Endometrium (tissue), 2 donors: ENCODE data around the gene CHDH.

Source experiments
- FAIRE-seq: peaks from 2 replicates; lab custom pipeline; 2012; peaks lifted over from hg19 to GRCh38; lab: Jason Lieb, UNC
- donor health status: control.
- donor health status: control.

CHDH gene

GRCh38 chr3:53808496-53808895 is 37.7 kb downstream of the CHDH start:
- FAIRE-seq, result no peak

DNA sequence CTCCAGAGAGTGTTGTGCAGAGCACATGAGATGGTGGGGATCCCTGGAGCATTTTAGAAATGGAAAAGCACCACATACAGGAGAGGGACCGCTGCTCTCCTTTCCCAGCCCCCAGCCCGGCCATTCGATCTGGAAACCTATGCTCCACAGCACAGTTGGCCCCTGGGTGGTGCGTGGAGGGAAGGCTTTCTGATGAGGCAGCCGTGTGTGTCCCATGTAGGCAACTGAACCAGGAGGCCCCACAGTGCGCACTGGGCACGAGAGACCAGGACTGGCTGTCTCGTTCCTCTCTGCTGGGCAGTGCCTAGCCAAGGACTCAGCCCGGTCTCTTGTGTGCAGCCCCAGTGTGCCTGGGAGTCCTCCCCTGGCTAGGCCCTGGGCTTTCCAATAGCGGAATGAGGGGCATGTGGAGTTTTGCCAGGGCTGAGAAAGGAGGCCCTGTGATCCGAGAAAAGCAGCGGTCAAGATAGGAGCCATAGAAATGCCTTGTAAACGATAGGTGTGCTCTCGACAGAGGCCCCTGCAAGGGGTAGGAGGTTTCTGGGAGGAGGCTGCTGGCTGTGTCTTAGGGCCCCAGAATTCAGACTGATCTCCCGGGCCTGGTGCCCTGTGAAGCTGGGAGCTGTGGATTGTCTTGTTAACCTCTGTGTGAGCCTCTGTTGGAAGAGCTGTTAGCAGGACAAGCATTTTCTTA is 39.0 kb downstream of the CHDH start:
- FAIRE-seq, result no peak

DNA sequence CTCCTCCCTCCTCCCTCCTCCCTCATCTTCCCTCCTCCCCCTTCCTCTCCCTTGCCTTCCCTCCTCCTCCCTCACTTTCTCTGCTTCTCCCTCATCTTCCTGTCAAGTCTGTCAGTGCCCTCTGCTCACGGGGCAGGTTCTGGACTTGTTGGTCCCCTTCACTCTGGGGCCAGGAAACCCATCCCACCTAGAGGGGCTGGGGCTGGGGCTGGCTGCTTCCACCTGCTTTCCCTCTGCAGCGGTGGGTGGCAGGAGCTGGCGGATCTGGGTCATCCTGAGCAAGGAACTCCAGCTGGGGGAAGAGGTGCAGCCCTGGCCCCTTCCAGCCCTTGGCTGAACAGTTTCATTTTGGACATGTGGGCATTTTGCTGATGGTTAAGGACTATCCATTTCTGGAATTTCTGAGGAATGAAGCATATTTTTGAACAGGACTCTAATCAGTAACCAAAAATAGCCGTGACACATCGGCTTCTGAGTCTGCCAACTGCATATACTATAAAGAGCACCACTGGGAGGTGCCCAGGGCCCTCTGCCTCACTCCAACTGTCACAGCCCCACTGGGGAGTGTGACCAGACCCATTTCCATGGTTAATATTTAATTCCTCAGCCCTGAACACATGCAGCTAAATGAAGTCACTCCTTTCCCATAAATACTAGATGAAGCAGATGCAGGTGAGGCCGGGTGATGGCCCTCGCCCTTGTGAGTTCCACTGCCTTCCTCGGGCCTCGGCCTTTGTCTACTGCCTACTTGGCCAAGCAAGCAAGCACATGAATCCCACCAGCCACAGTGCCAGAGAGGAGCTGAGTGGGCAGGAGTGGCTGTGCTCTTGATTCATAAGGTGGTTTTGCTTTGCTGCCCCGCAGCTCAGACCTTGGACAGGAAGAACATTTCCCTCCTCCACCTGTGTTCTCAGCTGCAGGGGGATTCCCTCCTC is 39.8 kb downstream of the CHDH start:
- FAIRE-seq, result no peak

GRCh38 chr3:53805463-53806159 is 40.6 kb downstream of the CHDH start:
- FAIRE-seq, result no peak

DNA sequence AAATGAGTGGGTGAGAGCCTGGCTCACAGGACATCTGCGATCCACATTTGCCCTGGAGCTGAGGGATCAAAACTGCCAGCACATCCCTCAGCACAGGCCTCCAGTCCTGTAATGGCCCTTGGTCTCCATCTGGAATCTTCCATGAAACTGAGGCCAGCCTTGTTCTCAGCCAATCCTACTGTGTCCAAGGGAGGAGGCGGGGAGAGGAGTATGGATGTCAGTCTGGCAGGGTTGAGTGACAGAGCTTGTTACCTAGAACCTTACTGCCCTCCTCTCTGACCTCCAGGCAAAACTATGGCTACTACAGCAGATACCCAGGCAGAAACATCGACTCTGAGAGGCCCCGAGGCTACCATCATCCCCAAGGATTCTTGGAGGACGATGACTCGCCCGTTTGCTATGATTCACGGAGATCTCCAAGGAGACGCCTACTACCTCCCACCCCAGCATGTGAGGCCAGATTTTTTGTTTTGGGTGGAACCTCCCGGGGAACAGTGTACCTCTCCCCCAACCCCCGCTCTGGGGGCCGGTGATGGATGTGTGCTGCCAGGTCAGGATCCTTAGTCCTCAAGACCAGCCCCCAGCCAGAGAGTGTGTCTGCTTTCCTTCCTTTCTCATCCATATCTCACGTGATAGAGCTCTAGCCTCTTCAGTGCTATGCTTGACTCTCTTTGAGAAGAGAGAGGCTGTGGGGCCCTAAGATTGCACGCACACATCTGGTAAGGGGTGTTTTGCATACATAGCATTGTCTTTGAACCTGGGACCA is 41.3 kb downstream of the CHDH start:
- FAIRE-seq, result no peak

- no peak for FAIRE-seq
These were observed 42.2 kb downstream of the CHDH start for GRCh38 chr3:53803816-53804695.

GRCh38 chr3:53803124-53803815 is 42.9 kb downstream of the CHDH start:
- FAIRE-seq, result no peak

DNA sequence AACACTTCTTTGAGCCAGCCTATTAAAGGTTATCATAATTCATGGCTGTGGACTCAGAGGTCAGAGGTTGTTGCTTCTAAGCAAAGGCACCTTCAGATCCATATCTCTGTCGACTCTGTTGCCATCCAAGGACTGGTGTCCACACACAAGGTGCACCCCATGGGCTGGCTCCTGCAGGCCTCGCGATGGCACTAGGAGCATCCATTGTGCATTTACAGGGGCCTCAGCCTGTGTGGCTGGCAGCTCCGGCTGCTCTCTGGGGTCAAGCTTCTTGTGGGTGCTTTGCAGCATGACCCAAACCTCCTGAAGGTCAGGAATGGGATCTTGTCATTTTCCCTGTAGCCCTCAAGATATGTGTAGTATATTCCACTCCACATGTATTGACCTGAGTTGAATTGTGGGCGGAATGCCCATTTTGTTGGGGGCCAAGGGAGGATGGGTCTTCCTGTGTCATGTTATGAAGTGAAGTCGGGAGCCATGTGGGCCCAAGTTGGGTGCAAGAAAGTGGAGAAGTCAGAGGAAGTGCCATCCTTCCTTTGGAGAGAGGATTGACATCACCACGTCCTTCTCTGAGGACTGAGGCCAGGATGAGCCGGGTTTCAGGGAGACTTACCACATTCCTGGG is 43.9 kb downstream of the CHDH start:
- no peak for FAIRE-seq

GRCh38 chr3:53801319-53801718 is 44.9 kb downstream of the CHDH start:
- FAIRE-seq, result no peak

GRCh38 chr3:53800041-53800906 is 45.9 kb downstream of the CHDH start:
- no peak for FAIRE-seq

DNA sequence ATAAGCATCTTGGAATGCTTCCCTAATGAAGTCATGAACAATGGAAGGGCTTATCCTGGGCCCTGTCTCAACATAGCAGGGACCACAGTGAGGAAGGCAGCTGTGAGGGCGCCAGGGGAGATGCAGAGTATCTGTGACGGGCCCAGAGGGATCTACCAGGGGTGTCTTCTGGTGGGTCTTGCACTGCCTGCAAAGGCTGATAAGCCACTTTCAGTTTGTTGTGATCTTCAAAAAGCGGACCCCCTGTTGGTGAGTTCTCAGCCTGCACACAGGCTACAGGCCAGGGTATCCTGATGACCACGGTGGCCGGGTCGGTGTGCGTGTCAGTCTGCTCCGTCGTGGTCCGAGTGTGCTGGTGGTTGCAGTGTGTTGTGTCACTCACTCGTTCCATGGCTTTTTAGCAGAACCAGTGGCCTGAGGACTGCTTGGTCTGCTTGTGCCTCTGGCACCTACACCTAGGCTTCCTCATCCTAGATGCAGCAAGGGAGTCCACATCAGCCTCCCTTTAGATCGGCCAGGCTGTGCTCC is 46.8 kb downstream of the CHDH start:
- FAIRE-seq, result no peak

GRCh38 chr3:53798144-53798543 is 48.1 kb downstream of the CHDH start:
- no peak for FAIRE-seq

GRCh38 chr3:53795789-53796560 is 50.2 kb downstream of the CHDH start:
- FAIRE-seq, result no peak

- FAIRE-seq, result no peak
These were observed 51.0 kb downstream of the CHDH start for GRCh38 chr3:53795176-53795575.

- FAIRE-seq, result no peak
These were observed 51.6 kb downstream of the CHDH start for GRCh38 chr3:53794597-53794996.

GRCh38 chr3:53792866-53793265 is 53.4 kb downstream of the CHDH start:
- FAIRE-seq, result no peak

DNA sequence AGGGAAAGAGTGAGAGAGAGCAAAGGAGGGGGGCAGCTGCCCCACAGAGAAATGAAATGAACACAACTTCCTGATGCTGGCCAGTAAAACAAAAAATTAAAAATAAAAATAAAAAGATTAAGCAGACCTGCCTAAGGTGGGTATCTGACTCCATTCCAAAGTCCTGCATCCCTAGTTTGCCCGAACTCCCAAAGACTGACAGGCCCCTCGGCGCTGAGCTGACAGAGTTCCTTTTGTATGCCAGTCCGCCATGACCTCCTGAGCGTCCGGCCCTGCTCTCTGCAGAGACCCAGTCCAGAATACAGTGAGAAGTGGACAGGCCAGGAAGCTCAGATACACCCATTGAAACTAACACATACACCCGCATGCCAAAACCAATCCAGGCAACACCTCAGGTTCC is 54.9 kb downstream of the CHDH start:
- no peak for FAIRE-seq

DNA sequence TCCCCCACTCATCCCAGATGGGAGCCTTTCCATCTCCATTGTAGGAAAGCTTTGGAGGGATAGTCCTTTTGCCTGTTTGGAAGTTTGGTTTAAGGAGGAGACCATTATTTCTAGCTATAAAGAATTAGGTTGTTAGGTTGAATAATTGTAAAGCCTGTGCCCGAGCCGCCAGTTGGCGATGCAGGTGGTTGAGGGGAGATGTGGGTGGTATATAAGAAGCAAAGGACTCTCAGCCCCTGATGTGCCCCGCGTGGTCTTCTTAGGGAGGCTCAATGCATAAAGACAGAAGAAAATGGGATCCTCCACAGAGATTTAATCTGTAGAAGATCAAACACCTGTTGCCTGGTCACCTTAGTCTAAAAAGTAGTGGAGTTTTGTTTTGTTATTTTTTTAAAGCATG is 55.7 kb downstream of the CHDH start:
- FAIRE-seq, result no peak
